NCI-H748 treated with DMSO at 0.1 percent for 48 hours (cell line): ENCODE results near the gene SLC5A6.
"Not testable (repeated sequence)": the region's sequence is repeated elsewhere in the genome, so short reads cannot be mapped to it uniquely, and the experiment has no call there.

Experiments
- DNase-seq: peaks from one replicate; lab custom pipeline; 2025; lab: John Stamatoyannopoulos, UW

Gene SLC5A6

GRCh38 chr2:27205206-27205605 is 6.9 kb downstream of the SLC5A6 start:
- DNase-seq, result no peak

GRCh38 chr2:27204566-27204965 is 7.5 kb downstream of the SLC5A6 start:
- no peak for DNase-seq

- DNase-seq, result no peak
These were observed 8.3 kb downstream of the SLC5A6 start for GRCh38 chr2:27203741-27204140.

- no peak for DNase-seq
These were observed 9.2 kb downstream of the SLC5A6 start for GRCh38 chr2:27202854-27203253.

- no peak for DNase-seq
These were observed 10.4 kb downstream of the SLC5A6 start for GRCh38 chr2:27201675-27202074.

GRCh38 chr2:27199241-27199640 is 12.8 kb downstream of the SLC5A6 start:
- no peak for DNase-seq

- no peak for DNase-seq
These were observed 13.4 kb downstream of the SLC5A6 start for GRCh38 chr2:27198627-27199026.

GRCh38 chr2:27198068-27198467 is 14.0 kb downstream of the SLC5A6 start:
- not testable (repeated sequence) for DNase-seq

GRCh38 chr2:27195799-27196198 is 16.3 kb downstream of the SLC5A6 start:
- DNase-seq, result not testable (repeated sequence)

- DNase-seq, result peak; percentile 14
These were observed 17.3 kb downstream of the SLC5A6 start for GRCh38 chr2:27194538-27195354.

GRCh38 chr2:27191070-27191829 is 20.8 kb downstream of the SLC5A6 start:
- peak; percentile 32 for DNase-seq

GRCh38 chr2:27189989-27190388 is 22.1 kb downstream of the SLC5A6 start:
- no peak for DNase-seq

GRCh38 chr2:27186613-27187345 is 25.3 kb downstream of the SLC5A6 start:
- no peak for DNase-seq

- DNase-seq, result no peak
These were observed 26.6 kb downstream of the SLC5A6 start for GRCh38 chr2:27185331-27186026.

- DNase-seq, result no peak
These were observed 28.0 kb downstream of the SLC5A6 start for GRCh38 chr2:27184115-27184514.

- DNase-seq, result no peak
These were observed 29.7 kb downstream of the SLC5A6 start for GRCh38 chr2:27182346-27182745.

- DNase-seq, result no peak
These were observed 32.6 kb downstream of the SLC5A6 start for GRCh38 chr2:27179344-27180000.

- DNase-seq, result no peak
These were observed 33.6 kb downstream of the SLC5A6 start for GRCh38 chr2:27178469-27178868.

GRCh38 chr2:27177441-27178351 is 34.4 kb downstream of the SLC5A6 start:
- DNase-seq, result no peak

- DNase-seq, result not testable (repeated sequence)
These were observed 36.3 kb downstream of the SLC5A6 start for GRCh38 chr2:27175781-27176180.
